K562 (cell line): ENCODE data around the gene EPYC. TPM values are rescaled to one million over a fixed set of nuclear protein-coding genes. Genes with fewer than 3 reads are reported as not detected.
A peak's percentile ranks its signal among the peaks of the same experiment; 100 is the strongest.

Source experiments
- ATAC-seq: fragments of 200-7000 bp; cut with Tn5 transposase; 3 replicates; pipeline ENCODE4 v1.9.1; 2020; ENCODE audit warnings: moderate library complexity
- BruUV-seq: library from RNA; stranded (reverse); fragments of 400-500 nt; replicated peaks from 2 replicates; lab custom pipeline; 2021; lab: Mats Ljungman, UMichigan
- CTCF ChIA-PET: fragments of 300-600 bp; formaldehyde crosslinking; extraction: SDS; loops from one replicate; lab custom pipeline; 2021; ENCODE audit warnings: low intra/inter-chr PET ratio; lab: Yijun Ruan, JAX
- POLR2A ChIA-PET: fragments of 300-600, 350-650 bp; sonication (Branson Sonifier 250); formaldehyde crosslinking; extraction: SDS; loops from one replicate; lab custom pipeline; 2021; ENCODE audit warnings: antibody characterized with exemption, inconsistent platforms; lab: Yijun Ruan, JAX
- DNase-seq, 4 experiments: peaks; one replicate each; pipeline versions ENCODE4 v3.0.0 to v3.0.0-alpha.2; 2011 to 2018; ENCODE audit warnings: low spot score in 3 of 4, mixed read lengths in 3 of 4; ENCODE audit errors: extremely low read depth in 1 of 4
- FAIRE-seq: peaks from 2 replicates; lab custom pipeline; 2011; peaks lifted over from hg19 to GRCh38; lab: Jason Lieb, UNC
- H2AFZ ChIP-seq: 2 replicates; pipeline ENCODE4 v1.6.0; 2011; ENCODE audit warnings: low read depth, low read length, control low read depth, inconsistent platforms
- H3K27ac ChIP-seq: fragments of 200-600 bp; 3 replicates; pipeline ENCODE4 v1.8.0; 2011; ENCODE audit warnings: low read depth, mild to moderate bottlenecking, control low read depth, inconsistent platforms, low read length, moderate library complexity, mixed read lengths; ENCODE audit errors: extremely low read depth
- H3K27me3 ChIP-seq, 2 experiments: fragments of 300-600 bp in 1 of 2; 2 replicates in 1 of 2; 3 replicates in 1 of 2; pipeline versions ENCODE4 v1.6.0 to v1.8.0; 2011; ENCODE audit warnings: inconsistent platforms in 2 of 2, low read length in 2 of 2, mild to moderate bottlenecking in 1 of 2, mixed read lengths in 1 of 2, moderate library complexity in 1 of 2; ENCODE audit not compliant: control insufficient read depth in 2 of 2, insufficient read depth in 2 of 2
- H3K36me3 ChIP-seq: fragments of 300-600 bp; 3 replicates; pipeline ENCODE4 v1.8.0; 2011; ENCODE audit warnings: mild to moderate bottlenecking, low read length, inconsistent platforms; ENCODE audit not compliant: control insufficient read depth, insufficient read depth
- H3K4me1 ChIP-seq, 2 experiments: fragments of 200-600 bp in 1 of 2; replicated peaks in 1 of 2; 2 replicates in 1 of 2; 3 replicates in 1 of 2; pipeline versions ENCODE4 v1.5.1 to v1.8.0; 2011; ENCODE audit warnings: inconsistent platforms in 2 of 2, low read length in 2 of 2, mild to moderate bottlenecking in 1 of 2, mixed read lengths in 1 of 2, moderate library complexity in 1 of 2; ENCODE audit not compliant: control insufficient read depth in 2 of 2, insufficient read depth in 2 of 2
- H3K4me2 ChIP-seq: 2 replicates; pipeline ENCODE4 v1.6.1; 2011; ENCODE audit warnings: low read length, control low read depth, inconsistent platforms, mixed read lengths; ENCODE audit not compliant: insufficient read depth
- H3K4me3 ChIP-seq: fragments of 200-600 bp; sonication (generic), shearing (Covaris generic); 2 replicates; pipeline ENCODE4 v1.5.1; 2016; ENCODE audit warnings: control low read depth, inconsistent platforms
- H3K79me2 ChIP-seq: fragments of 200-600 bp; 3 replicates; pipeline ENCODE4 v1.8.0; 2011; ENCODE audit warnings: low read length, inconsistent platforms; ENCODE audit not compliant: control insufficient read depth, insufficient read depth
- H3K9ac ChIP-seq, 2 experiments: 2 replicates each; pipeline versions ENCODE4 v1.6.0 to v1.6.1; 2011; ENCODE audit warnings: low read depth in 2 of 2, low read length in 2 of 2, control low read depth in 1 of 2, inconsistent platforms in 1 of 2, mild to moderate bottlenecking in 1 of 2, mixed read lengths in 1 of 2; ENCODE audit not compliant: insufficient read depth in 1 of 2
- H3K9me1 ChIP-seq: one replicate; pipeline ENCODE4 v1.6.0; 2011; ENCODE audit warnings: inconsistent platforms, mild to moderate bottlenecking, low read length, moderate library complexity; ENCODE audit not compliant: control insufficient read depth, insufficient read depth
- H3K9me3 ChIP-seq: replicated peaks from 2 replicates; pipeline ENCODE4 v1.5.1; 2011; ENCODE audit warnings: low read depth, low read length, inconsistent platforms; ENCODE audit not compliant: control insufficient read depth, insufficient read depth
- H4K20me1 ChIP-seq: replicated peaks from 2 replicates; pipeline ENCODE4 v1.6.1; 2011; ENCODE audit warnings: low read length, inconsistent platforms, mixed read lengths; ENCODE audit not compliant: control insufficient read depth, insufficient read depth
- GABPA ChIP-seq: fragments of 200-800 bp; sonication (Bioruptor generic); conservative IDR thresholded peaks from 2 replicates; pipeline ENCODE4 v1.6.1; 2016; ENCODE audit warnings: low read depth, missing genetic modification characterization, missing compliant biosample characterization
- NR2C1 ChIP-seq, 2 experiments: fragments of 450-650 bp; IDR thresholded peaks; 2 replicates each; pipeline ENCODE4 v1.6.1; 2017; ENCODE audit warnings: mild to moderate bottlenecking in 2 of 2, antibody characterized with exemption in 1 of 2, inconsistent platforms in 1 of 2, missing compliant biosample characterization in 1 of 2, missing genetic modification characterization in 1 of 2
- NR2C2 ChIP-seq, 2 experiments: fragments of 200-800 bp in 1 of 2; sonication (Bioruptor generic) in 1 of 2; sonication (generic) in 1 of 2; formaldehyde crosslinking in 1 of 2; IDR thresholded peaks; 2 replicates each; pipeline versions ENCODE4 v1.6.1 to v1.8.0; 2016 to 2022; ENCODE audit warnings: mild to moderate bottlenecking in 1 of 2, missing compliant biosample characterization in 1 of 2, missing genetic modification characterization in 1 of 2, missing genetic modification reagents in 1 of 2
- RFX5 ChIP-seq: IDR thresholded peaks from 2 replicates; pipeline ENCODE4 v1.6.1; 2011; ENCODE audit warnings: low read depth, mild to moderate bottlenecking, improper control_type of control experiment, low read length
- YY1 ChIP-seq, 3 experiments: IDR thresholded peaks; 2 replicates each; pipeline ENCODE4 v1.6.1; 2011; ENCODE audit warnings: low read length in 2 of 3, mild to moderate bottlenecking in 2 of 3, moderate library complexity in 2 of 3, borderline replicate concordance in 1 of 3, control low read depth in 1 of 3, low read depth in 1 of 3; ENCODE audit not compliant: insufficient read depth in 3 of 3, insufficient replicate concordance in 2 of 3, control insufficient read depth in 1 of 3, insufficient read length in 1 of 3; ENCODE audit errors: extremely low read depth in 1 of 3
- WGBS: fragments of 100-300 bp; shearing (Covaris generic); methylation state at CpG from one replicate; pipeline ENCODE4 v1.1.6; 2016; ENCODE audit warnings: low coverage, mixed read lengths; ENCODE audit not compliant: insufficient coverage; ENCODE audit errors: missing lambda C conversion rate; 5-methylcytosine and 5-hydroxymethylcytosine counted together
- in situ Hi-C: fragments of 300-500 bp; cut with MboI; formaldehyde crosslinking; loops from 4 replicates; pipeline ENCODE4 v1.15.0; 2018; ENCODE audit warnings: inconsistent platforms, mixed read lengths
- intact Hi-C: fragments of 100-400 bp; cut with micrococcal nuclease; formaldehyde crosslinking; loops from 2 replicates; pipeline ENCODE4 v1.14.2; 2022
- polyA plus RNA-seq, 8 experiments: library from polyadenylated mRNA; depleted of rRNA in 4 of 8; stranded (reverse) in 5 of 8; unstranded in 3 of 8; fragments of >200 nt; fragmentation: Nextera tagmentation in 2 of 8; fragmentation: Illumina TruSeq in 1 of 8; extraction: Ambion mirVana in 2 of 8; extraction: Trizol in 1 of 8; gene quantifications; 2 replicates each; pipeline versions ENCODE4 v1.2.1 to v1.2.3, GENCODE V29; 2011 to 2014; ENCODE audit warnings: inconsistent platforms in 1 of 8, missing spikeins in 1 of 8
- total RNA-seq, 7 experiments: library from RNA; depleted of rRNA in 6 of 7; stranded (reverse); fragments of >200 nt in 6 of 7; fragmentation: Illumina TruSeq in 2 of 7; extraction: Trizol in 2 of 7; gene quantifications; 2 replicates each; pipeline versions ENCODE4 v1.2.1 to v1.2.3, GENCODE V29; 2011 to 2021; ENCODE audit warnings: low replicate concordance in 1 of 7

Gene EPYC
- total and polyA plus RNA-seq, 9 of the 15 experiments (the other 6 are each of a cell fraction or from before 2014, with no cell fraction given): not detected

GRCh38 chr12:91043408-91043807 lies 38.6 kb upstream of the EPYC start:
- Histone ChIP-seq H3K9ac (no peak overlapping the region), H3K4me1 (no peaks in the 10 kb centered on the region), H4K20me1 (no peaks in the 10 kb centered on the region), H3K4me3 (no peak overlapping the region), H3K36me3 (no peaks in the 10 kb centered on the region), H3K9me3 (no peaks in the 10 kb centered on the region), H2AFZ (no peak overlapping the region), H3K27ac (no peak overlapping the region), H3K4me2 (no peak overlapping the region), H3K9me1 (no peaks in the 10 kb centered on the region), H3K27me3 (no peaks in the 10 kb centered on the region), H3K79me2 (no peaks in the 10 kb centered on the region)
- in situ Hi-C loops (no loop called here), intact Hi-C loops (no loop called here)
- CTCF ChIA-PET: no interaction called here
- DNase-seq (no peak), ATAC-seq (no peak), FAIRE-seq (no peak)
- no TSS peak for BruUV-seq
- 0% methylated on average over 4 of the region's 4 CpGs for WGBS
- POLR2A ChIA-PET: no interaction called here
- TF ChIP-seq YY1 (IDR thresholded peaks at IDR 0.05; ENCODE audit: borderline replicate concordance in 1 of 3, control insufficient read depth in 1 of 3, extremely low read depth in 1 of 3, insufficient read depth in 3 of 3, insufficient read length in 1 of 3, insufficient replicate concordance in 2 of 3, low read depth in 1 of 3, low read length in 2 of 3) (no peak), NR2C1 (IDR thresholded peaks at IDR 0.05) (peak; percentile 53), NR2C1 (tag; IDR thresholded peaks at IDR 0.05) (peak; percentile 62), NR2C2 (CRISPR knock-in tag; IDR thresholded peaks at IDR 0.05) (no peak), NR2C2 (tag; IDR thresholded peaks at IDR 0.05) (peak; percentile 30; the same call in 1 of the 2 replicates), RFX5 (no peak), GABPA (tag) (0 out of 2 replicates have a peak, but pooled peaks have one; percentile 20)
